HEK293 (cell line): ENCODE measurements around the gene HP1BP3.
A peak's percentile ranks its signal among the peaks of the same experiment; 100 is the strongest.

ENCODE experiments used
- CTCF ChIA-PET: fragments of 350-600 bp; formaldehyde crosslinking; extraction: SDS; loops from one replicate; lab custom pipeline; 2021; ENCODE audit warnings: antibody characterized with exemption; lab: Yijun Ruan, JAX
- POLR2A ChIA-PET: fragments of 300-600 bp; formaldehyde crosslinking; extraction: SDS; loops from one replicate; lab custom pipeline; 2020; ENCODE audit warnings: antibody characterized with exemption, inconsistent platforms; lab: Yijun Ruan, JAX
- H3K27ac ChIP-seq: fragments of 200-500 bp; sonication (Bioruptor generic); 2 replicates; pipeline ENCODE4 v1.5.1; 2014; ENCODE audit warnings: low read depth, low read length, control low read depth, inconsistent platforms; ENCODE audit errors: extremely low read depth
- H3K36me3 ChIP-seq, 2 experiments: fragments of 200-500 bp in 1 of 2; sonication (Bioruptor generic) in 1 of 2; 1 replicate in 1 of 2; 2 replicates in 1 of 2; pipeline ENCODE4 v1.5.1; 2014 to 2017; ENCODE audit warnings: inconsistent platforms in 2 of 2, low read length in 2 of 2; ENCODE audit not compliant: control insufficient read depth in 2 of 2, insufficient read depth in 1 of 2
- H3K4me1 ChIP-seq: fragments of 200-500 bp; sonication (Bioruptor generic); 2 replicates; pipeline ENCODE4 v1.5.1; 2014; ENCODE audit warnings: mild to moderate bottlenecking, low read length, inconsistent platforms; ENCODE audit not compliant: control insufficient read depth, insufficient read depth
- H3K4me3 ChIP-seq: 2 replicates; pipeline ENCODE4 v1.5.1; 2011; ENCODE audit warnings: low read depth, mild to moderate bottlenecking, control low read depth, low read length, moderate library complexity
- H3K9me3 ChIP-seq: fragments of 200-500 bp; sonication (Bioruptor generic); 2 replicates; pipeline ENCODE4 v1.5.1; 2014; ENCODE audit warnings: low read depth, low read length, inconsistent platforms; ENCODE audit not compliant: control insufficient read depth, insufficient read depth
- MZF1 ChIP-seq: fragments of 450-650 bp; formaldehyde crosslinking; IDR thresholded peaks from 2 replicates; pipeline ENCODE4 v1.5.1; 2017; ENCODE audit warnings: missing biosample characterization, missing genetic modification characterization, borderline replicate concordance
- REPIN1 ChIP-seq: fragments of 450-650 bp; formaldehyde crosslinking; IDR thresholded peaks from 2 replicates; pipeline ENCODE4 v1.5.1; 2017; ENCODE audit warnings: missing biosample characterization, missing genetic modification characterization, low read depth
- SP7 ChIP-seq: fragments of 450-650 bp; formaldehyde crosslinking; IDR thresholded peaks from 2 replicates; pipeline ENCODE4 v1.5.1; 2016; ENCODE audit warnings: missing biosample characterization, missing genetic modification characterization
- WT1 ChIP-seq: fragments of 450-650 bp; formaldehyde crosslinking; IDR thresholded peaks from 2 replicates; pipeline ENCODE4 v1.5.1; 2016; ENCODE audit warnings: missing biosample characterization, missing genetic modification characterization
- ZNF155 ChIP-seq: fragments of 450-650 bp; formaldehyde crosslinking; IDR thresholded peaks from 2 replicates; pipeline ENCODE4 v1.5.1; 2016; ENCODE audit warnings: missing biosample characterization, missing genetic modification characterization
- ZNF214 ChIP-seq: fragments of 450-650 bp; formaldehyde crosslinking; IDR thresholded peaks from 2 replicates; pipeline ENCODE4 v1.5.1; 2017; ENCODE audit warnings: missing biosample characterization, mild to moderate bottlenecking, missing genetic modification characterization, borderline replicate concordance
- ZNF266 ChIP-seq: fragments of 450-650 bp; formaldehyde crosslinking; IDR thresholded peaks from 2 replicates; pipeline ENCODE4 v1.5.1; 2016; ENCODE audit warnings: missing biosample characterization, missing genetic modification characterization, low read depth
- ZNF510 ChIP-seq: fragments of 450-650 bp; formaldehyde crosslinking; IDR thresholded peaks from 2 replicates; pipeline ENCODE4 v1.5.1; 2018; ENCODE audit warnings: mild to moderate bottlenecking, missing genetic modification characterization, missing biosample characterization; ENCODE audit not compliant: insufficient replicate concordance
- ZNF514 ChIP-seq: fragments of 450-650 bp; formaldehyde crosslinking; IDR thresholded peaks from 2 replicates; pipeline ENCODE4 v1.5.1; 2016; ENCODE audit warnings: missing biosample characterization, missing genetic modification characterization
- ZNF548 ChIP-seq: fragments of 450-650 bp; formaldehyde crosslinking; IDR thresholded peaks from 2 replicates; pipeline ENCODE4 v1.5.1; 2016; ENCODE audit warnings: missing biosample characterization, missing genetic modification characterization
- ZNF549 ChIP-seq: fragments of 450-650 bp; IDR thresholded peaks from 2 replicates; pipeline ENCODE4 v1.5.1; 2018; ENCODE audit warnings: missing biosample characterization, missing genetic modification characterization, mild to moderate bottlenecking, inconsistent platforms, moderate library complexity
- ZNF555 ChIP-seq: fragments of 450-650 bp; formaldehyde crosslinking; conservative IDR thresholded peaks from 2 replicates; pipeline ENCODE4 v1.5.1; 2017; ENCODE audit warnings: missing biosample characterization, mild to moderate bottlenecking, missing genetic modification characterization, inconsistent platforms
- ZNF670 ChIP-seq: fragments of 450-650 bp; formaldehyde crosslinking; IDR thresholded peaks from 2 replicates; pipeline ENCODE4 v1.5.1; 2016; ENCODE audit warnings: missing biosample characterization, missing genetic modification characterization, low read depth
- ZNF785 ChIP-seq: fragments of 450-650 bp; formaldehyde crosslinking; IDR thresholded peaks from 2 replicates; pipeline ENCODE4 v1.5.1; 2016; ENCODE audit warnings: missing biosample characterization, missing genetic modification characterization
- ZNF792 ChIP-seq: fragments of 450-650 bp; formaldehyde crosslinking; IDR thresholded peaks from 2 replicates; pipeline ENCODE4 v1.5.1; 2016; ENCODE audit warnings: missing biosample characterization, missing genetic modification characterization
- TF ChIP-seq, protein P1 (sequence below): fragments of 450-650 bp; IDR thresholded peaks from 2 replicates; pipeline ENCODE4 v1.5.1; 2018; ENCODE audit warnings: missing biosample characterization, mild to moderate bottlenecking, missing genetic modification characterization
- TF ChIP-seq, protein P2 (sequence below): fragments of 450-650 bp; formaldehyde crosslinking; IDR thresholded peaks from 2 replicates; pipeline ENCODE4 v1.5.1; 2017; ENCODE audit warnings: missing biosample characterization, missing genetic modification characterization
- TF ChIP-seq, protein P3 (sequence below): fragments of 450-650 bp; formaldehyde crosslinking; conservative IDR thresholded peaks from 2 replicates; pipeline ENCODE4 v1.5.1; 2016; ENCODE audit warnings: low read depth, missing biosample characterization, missing genetic modification characterization
- TF ChIP-seq, protein P4 (sequence below): fragments of 450-650 bp; formaldehyde crosslinking; IDR thresholded peaks from 2 replicates; pipeline ENCODE4 v1.5.1; 2017; ENCODE audit warnings: missing biosample characterization, missing genetic modification characterization
- TF ChIP-seq, protein P5 (sequence below): fragments of 450-650 bp; formaldehyde crosslinking; IDR thresholded peaks from 2 replicates; pipeline ENCODE4 v1.5.1; 2016; ENCODE audit warnings: missing biosample characterization, missing genetic modification characterization

Gene HP1BP3

DNA sequence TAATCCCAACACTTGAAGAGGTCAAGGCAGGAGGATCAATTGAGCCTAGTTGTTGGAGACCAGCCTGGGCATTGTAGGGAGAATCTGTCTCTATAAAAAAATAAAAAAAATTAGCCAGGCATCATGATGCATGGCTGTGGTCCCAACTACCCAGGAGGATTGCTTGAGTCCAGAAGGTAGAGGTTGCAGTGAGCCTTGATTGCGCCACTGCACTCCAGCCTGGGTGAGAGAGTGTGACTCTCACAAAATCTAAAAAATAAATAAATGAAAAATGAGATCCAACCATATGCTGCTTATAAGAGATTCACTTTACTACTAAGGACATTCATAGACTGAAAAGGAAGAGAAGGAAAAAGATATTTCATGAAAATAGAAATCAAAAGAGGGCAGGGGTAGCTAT, 47.1 kb upstream of the HP1BP3 start (continued):
- TF ChIP-seq, protein P1, sequence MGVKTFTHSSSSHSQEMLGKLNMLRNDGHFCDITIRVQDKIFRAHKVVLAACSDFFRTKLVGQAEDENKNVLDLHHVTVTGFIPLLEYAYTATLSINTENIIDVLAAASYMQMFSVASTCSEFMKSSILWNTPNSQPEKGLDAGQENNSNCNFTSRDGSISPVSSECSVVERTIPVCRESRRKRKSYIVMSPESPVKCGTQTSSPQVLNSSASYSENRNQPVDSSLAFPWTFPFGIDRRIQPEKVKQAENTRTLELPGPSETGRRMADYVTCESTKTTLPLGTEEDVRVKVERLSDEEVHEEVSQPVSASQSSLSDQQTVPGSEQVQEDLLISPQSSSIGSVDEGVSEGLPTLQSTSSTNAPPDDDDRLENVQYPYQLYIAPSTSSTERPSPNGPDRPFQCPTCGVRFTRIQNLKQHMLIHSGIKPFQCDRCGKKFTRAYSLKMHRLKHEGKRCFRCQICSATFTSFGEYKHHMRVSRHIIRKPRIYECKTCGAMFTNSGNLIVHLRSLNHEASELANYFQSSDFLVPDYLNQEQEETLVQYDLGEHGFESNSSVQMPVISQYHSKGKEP (tag by site-specific recombination), result no peak
- no peak for TF ChIP-seq MZF1 (tag by site-specific recombination)
- TF ChIP-seq WT1 (tag by site-specific recombination), result no peak

DNA sequence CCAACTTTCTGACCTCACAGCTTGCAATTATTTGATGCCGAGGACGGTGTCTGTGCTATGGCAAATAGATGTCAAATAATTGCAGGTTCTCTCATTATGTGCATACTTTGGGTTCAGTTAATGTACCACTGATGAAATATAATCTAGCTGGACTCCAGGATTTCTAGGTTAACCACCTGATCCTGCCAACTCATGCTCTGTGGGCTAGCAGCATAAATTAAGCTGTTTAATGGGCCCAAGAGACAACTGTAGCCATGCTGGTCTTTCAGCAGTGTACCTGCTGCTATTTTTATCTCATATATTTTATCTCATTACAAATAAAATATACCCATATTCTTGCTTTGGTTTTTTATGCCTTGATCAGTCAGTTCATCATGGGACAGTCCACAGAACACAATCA, 43.3 kb upstream of the HP1BP3 start:
- Histone ChIP-seq H3K9me3 (no peaks in the 10 kb centered on the region), H3K27ac (no peak overlapping the region), H3K36me3 (peaks cover 4 to 58% of the 10 kb centered on the region in 2 experiments), H3K4me3 (no peak overlapping the region), H3K4me1 (peaks cover 5% of the 10 kb centered on the region)
- ChIA-PET CTCF (interaction anchor here (0.9 to 2.1 kb wide), 2 partner anchors 18 to 365 kb away, joined by 3 to 9 read pairs; no protein-coding TSS in a partner anchor), POLR2A (interaction anchor here (0.5 to 1.1 kb wide), 4 partner anchors 10 to 47 kb away, joined by 3 to 4 read pairs (median 4); partner anchors contain the start of gene HP1BP3)
- TF ChIP-seq, protein P2, sequence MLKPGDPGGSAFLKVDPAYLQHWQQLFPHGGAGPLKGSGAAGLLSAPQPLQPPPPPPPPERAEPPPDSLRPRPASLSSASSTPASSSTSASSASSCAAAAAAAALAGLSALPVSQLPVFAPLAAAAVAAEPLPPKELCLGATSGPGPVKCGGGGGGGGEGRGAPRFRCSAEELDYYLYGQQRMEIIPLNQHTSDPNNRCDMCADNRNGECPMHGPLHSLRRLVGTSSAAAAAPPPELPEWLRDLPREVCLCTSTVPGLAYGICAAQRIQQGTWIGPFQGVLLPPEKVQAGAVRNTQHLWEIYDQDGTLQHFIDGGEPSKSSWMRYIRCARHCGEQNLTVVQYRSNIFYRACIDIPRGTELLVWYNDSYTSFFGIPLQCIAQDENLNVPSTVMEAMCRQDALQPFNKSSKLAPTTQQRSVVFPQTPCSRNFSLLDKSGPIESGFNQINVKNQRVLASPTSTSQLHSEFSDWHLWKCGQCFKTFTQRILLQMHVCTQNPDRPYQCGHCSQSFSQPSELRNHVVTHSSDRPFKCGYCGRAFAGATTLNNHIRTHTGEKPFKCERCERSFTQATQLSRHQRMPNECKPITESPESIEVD (tag by site-specific recombination), result peak; percentile 35; the same call in 1 of the 2 replicates
- TF ChIP-seq SP7 (tag by site-specific recombination) (peak; percentile 38; the same call in 1 of the 2 replicates), ZNF792 (no peak)

DNA sequence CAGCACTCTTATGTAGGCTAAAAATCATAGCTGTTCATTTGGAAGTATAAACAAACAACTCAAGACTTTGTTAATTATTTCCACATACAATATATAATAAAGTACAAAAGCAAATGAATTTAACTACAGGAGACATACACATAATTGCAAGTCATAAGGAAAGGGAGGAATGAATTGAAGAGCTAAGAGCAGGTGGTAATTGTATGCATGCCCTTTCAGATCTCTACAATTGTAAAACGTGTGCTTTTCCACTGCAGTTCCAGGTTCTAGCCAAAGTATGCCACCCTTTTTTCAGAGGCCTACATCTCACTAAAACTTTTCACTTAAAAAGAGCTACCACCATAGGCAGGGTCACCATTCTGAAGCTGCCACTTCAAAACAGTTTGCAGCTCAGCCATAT, 42.8 kb upstream of the HP1BP3 start:
- no peak overlapping the region for H3K27ac ChIP-seq
- POLR2A ChIA-PET, result interaction anchor here (1.0 to 1.1 kb wide), 3 partner anchors 9 to 43 kb away, joined by 3 to 4 read pairs (median 3); partner anchors contain the start of gene HP1BP3
- CTCF ChIA-PET, result interaction anchor here (0.7 to 2.1 kb wide), 2 partner anchors 12 to 365 kb away, joined by 3 to 9 read pairs; no protein-coding TSS in a partner anchor
- H3K4me3 ChIP-seq, result no peak overlapping the region
- peaks cover 4 to 59% of the 10 kb centered on the region in 2 experiments for H3K36me3 ChIP-seq
- H3K4me1 ChIP-seq, result peaks cover 5% of the 10 kb centered on the region
- TF ChIP-seq ZNF670, result no peak
- TF ChIP-seq ZNF155 (tag by site-specific recombination), result no peak
- TF ChIP-seq, protein P3, sequence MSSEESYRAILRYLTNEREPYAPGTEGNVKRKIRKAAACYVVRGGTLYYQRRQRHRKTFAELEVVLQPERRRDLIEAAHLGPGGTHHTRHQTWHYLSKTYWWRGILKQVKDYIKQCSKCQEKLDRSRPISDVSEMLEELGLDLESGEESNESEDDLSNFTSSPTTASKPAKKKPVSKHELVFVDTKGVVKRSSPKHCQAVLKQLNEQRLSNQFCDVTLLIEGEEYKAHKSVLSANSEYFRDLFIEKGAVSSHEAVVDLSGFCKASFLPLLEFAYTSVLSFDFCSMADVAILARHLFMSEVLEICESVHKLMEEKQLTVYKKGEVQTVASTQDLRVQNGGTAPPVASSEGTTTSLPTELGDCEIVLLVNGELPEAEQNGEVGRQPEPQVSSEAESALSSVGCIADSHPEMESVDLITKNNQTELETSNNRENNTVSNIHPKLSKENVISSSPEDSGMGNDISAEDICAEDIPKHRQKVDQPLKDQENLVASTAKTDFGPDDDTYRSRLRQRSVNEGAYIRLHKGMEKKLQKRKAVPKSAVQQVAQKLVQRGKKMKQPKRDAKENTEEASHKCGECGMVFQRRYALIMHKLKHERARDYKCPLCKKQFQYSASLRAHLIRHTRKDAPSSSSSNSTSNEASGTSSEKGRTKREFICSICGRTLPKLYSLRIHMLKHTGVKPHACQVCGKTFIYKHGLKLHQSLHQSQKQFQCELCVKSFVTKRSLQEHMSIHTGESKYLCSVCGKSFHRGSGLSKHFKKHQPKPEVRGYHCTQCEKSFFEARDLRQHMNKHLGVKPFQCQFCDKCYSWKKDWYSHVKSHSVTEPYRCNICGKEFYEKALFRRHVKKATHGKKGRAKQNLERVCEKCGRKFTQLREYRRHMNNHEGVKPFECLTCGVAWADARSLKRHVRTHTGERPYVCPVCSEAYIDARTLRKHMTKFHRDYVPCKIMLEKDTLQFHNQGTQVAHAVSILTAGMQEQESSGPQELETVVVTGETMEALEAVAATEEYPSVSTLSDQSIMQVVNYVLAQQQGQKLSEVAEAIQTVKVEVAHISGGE (tag by site-specific recombination), result no peak
- no peak for TF ChIP-seq ZNF548 (tag by site-specific recombination)
- TF ChIP-seq ZNF555 (tag by site-specific recombination), result no peak
- TF ChIP-seq, protein P4, sequence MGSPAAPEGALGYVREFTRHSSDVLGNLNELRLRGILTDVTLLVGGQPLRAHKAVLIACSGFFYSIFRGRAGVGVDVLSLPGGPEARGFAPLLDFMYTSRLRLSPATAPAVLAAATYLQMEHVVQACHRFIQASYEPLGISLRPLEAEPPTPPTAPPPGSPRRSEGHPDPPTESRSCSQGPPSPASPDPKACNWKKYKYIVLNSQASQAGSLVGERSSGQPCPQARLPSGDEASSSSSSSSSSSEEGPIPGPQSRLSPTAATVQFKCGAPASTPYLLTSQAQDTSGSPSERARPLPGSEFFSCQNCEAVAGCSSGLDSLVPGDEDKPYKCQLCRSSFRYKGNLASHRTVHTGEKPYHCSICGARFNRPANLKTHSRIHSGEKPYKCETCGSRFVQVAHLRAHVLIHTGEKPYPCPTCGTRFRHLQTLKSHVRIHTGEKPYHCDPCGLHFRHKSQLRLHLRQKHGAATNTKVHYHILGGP (tag by site-specific recombination), result no peak
- TF ChIP-seq ZNF510, result no peak
- TF ChIP-seq, protein P5, sequence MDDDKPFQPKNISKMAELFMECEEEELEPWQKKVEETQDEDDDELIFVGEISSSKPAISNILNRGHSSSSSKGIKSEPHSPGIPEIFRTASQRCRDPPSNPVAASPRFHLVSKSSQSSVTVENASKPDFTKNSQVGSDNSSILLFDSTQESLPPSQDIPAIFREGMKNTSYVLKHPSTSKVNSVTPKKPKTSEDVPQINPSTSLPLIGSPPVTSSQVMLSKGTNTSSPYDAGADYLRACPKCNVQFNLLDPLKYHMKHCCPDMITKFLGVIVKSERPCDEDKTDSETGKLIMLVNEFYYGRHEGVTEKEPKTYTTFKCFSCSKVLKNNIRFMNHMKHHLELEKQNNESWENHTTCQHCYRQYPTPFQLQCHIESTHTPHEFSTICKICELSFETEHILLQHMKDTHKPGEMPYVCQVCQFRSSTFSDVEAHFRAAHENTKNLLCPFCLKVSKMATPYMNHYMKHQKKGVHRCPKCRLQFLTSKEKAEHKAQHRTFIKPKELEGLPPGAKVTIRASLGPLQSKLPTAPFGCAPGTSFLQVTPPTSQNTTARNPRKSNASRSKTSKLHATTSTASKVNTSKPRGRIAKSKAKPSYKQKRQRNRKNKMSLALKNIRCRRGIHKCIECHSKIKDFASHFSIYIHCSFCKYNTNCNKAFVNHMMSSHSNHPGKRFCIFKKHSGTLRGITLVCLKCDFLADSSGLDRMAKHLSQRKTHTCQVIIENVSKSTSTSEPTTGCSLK, result no peak
- no peak for TF ChIP-seq ZNF785 (tag by site-specific recombination)
- no peak for TF ChIP-seq ZNF214 (tag by site-specific recombination)
- no peak for TF ChIP-seq REPIN1
- TF ChIP-seq ZNF549 (tag by site-specific recombination), result no peak
- no peak for TF ChIP-seq ZNF266 (tag by site-specific recombination)
- no peak for TF ChIP-seq ZNF514 (tag by site-specific recombination)
- H3K9me3 ChIP-seq, result no peaks in the 10 kb centered on the region
